GM21576 (cell line): ENCODE measurements around the gene CRLF2.
"Not testable (repeated sequence)": the region's sequence is repeated elsewhere in the genome, so short reads cannot be mapped to it uniquely, and the experiment has no call there.

Experiments used
- ATAC-seq: cut with Tn5 transposase; IDR thresholded peaks from one replicate; pipeline ENCODE4 v1.9.1; 2021; ENCODE audit warnings: mild to moderate bottlenecking, moderate library complexity; ENCODE audit not compliant: unreplicated experiment

The CRLF2 gene

DNA sequence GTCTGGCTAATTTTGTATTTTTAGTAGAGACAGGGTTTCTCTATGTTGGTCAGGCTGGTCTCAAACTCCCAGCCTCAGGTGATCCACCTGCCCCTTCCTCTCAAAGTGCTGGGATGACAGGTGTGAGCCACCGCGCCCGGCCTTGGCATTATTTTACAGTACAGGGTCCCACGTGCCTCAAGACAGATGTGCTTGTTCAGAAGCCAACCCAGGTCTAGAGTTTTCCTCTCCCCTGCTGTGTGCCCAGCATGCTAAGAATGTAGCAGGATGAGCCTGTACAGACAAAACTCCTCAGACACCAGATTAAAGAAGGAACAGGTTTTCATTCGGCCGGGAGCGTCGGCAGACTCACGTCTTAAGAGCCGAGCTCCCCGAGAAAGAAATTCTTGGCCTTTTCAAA is 42.2 kb downstream of the CRLF2 start:
- no peak for ATAC-seq

DNA sequence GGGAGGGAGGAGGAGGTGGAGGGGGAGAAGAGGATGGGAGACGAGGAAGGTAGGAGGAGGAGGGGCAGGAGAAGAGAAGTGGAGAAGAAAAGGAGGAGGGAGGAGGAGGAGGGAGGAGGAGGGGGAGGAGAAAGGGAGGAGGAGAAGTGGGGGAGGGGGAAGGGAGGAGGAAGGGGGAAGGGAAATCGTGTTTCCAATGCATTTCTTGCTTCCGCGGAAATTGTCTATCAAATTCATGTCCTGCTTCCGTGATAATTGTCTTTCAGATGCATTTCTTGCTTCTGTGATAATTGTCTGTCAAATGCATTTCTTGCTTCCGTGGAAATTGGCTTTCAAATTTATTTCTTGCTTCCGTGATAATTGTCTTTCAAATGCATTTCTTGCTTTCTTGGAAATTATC is 43.3 kb downstream of the CRLF2 start:
- ATAC-seq: no peak

DNA sequence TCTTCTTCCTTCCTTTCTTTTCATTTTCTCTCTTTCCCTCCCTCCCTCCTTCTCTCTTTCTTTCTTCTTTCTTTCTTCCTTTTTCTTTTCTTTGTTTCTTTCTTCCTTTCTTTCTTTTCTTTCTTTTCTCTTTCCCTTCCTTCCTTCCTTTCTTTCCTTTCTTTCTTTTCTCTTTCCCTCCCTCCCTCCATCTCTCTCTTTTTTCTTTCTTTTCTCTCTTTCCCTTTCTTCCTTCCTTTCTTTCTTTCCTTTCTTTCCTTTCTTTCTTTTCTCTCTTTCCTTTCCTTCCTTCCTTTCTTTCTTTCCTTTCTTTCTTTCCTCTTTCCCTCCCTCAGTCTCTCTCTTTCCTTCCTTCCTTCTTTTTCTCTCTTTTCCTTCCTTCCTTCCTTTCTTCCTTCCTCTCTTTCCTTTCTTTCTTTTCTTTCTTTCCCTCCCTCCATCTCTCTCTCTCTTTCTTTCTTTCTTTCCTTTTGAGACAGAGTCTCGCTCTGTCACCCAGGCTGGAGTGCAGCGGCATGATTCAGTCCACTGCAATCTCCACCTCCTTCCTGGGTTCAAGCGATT is 44.4 kb downstream of the CRLF2 start:
- ATAC-seq: no peak

DNA sequence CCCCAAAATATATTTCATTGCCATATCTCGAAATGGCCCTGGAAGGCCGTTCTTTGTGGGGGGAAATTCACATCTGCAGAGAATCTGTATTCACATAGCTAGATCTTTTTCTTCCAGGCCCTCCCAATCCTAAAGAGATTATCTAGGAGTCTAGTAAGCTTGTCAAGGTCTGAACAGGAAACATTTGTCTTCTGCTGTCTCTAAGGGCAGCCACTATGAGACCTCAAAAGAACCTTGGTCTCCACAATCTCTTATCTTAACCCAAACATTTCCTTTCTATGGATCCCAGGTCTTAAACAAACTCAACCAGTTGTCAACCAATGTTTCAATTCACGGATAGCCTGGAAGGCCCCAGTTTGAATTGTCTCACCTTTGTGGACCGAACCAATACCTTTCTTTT is 45.0 kb downstream of the CRLF2 start:
- ATAC-seq: no peak

DNA sequence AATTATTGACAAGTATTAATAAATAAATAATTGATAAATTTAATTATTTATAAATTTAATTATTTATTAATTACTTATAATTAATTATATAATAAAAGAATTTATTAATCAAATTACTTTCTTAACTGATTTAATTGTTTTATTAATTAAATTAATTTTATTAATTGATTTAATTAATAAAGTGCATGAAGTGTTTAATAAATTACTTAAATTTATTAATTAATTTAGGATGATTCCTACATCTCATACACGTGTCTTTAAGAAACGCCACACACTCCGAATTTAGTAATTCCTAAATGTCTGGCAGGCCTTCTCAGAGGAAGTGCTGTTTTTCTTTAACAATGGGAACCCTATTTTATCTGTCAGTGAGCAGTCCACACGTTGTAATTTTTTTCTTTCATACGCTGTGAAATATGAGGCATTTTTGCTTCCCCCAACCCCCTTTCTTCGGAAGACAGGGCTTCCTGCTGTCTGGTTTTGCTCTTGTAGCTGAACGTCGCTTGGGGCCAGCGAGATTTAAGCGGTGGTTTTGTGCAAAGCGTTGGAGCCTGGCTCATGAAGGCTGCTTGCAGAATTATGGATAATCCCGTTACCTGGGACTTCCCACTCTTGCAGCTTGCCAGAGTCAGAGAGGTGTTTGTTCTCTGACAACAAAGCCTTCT is 46.8 kb downstream of the CRLF2 start:
- no peak for ATAC-seq

DNA sequence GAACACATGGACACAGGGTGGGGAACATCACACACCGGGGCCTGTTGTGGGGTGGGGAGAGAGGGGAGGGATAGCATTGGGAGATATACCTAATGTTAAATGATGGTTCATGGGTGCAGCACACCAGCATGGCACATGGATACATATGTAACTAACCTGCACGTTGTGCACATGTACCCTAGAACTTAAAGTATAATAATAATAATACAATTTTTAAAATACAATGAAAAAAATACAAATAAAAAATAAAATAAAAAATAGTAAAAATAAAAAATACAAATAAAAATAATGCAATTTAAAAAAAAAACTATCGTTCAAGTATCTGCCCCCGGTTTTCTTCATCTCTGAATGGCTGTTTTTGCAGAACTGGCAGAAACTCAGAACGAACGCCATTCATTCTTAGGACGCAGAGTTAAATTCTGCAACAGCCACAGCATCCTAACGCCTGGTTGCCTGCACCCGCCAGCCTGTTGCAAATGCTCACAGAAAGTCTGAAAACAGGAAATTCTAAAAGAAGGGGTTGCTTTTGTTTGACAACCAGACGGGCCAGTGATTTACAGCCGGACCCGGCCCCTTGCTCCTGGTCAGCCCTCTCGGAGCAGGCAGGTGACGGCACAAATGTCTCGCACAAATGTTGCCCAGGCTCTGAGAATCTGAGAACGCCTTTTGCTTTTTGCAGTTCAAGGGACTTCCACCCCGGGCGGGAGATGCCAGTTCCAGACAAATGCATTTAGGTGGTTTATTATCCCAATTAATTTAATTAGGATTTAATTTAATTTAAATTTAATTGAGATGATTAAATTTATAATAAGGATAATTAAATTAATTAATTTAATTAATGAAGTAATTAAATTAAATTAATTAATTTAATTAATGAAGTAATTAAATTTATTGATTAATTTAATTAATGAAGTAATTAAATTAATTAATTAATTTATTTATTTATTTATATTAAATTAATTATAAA is 47.8 kb downstream of the CRLF2 start:
- no peak for ATAC-seq

DNA sequence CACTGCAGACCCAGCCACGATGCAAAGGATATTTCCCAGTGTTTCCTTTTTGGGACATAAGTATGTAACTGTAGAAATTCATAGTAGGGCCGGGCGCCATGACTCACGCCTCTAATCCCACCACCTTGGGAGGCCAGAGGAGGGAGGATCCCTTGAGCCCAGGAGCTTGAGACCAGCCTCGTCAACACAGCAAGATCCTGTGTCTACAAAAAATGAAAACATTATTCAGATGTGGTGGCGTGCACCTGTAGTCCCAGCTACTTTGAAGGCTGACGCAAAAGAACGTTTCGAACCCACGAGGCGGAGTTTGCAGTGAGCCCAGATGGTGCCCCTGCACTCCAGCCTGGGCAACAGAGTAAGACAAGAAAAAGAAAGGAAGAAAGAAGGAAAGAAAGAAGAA is 49.2 kb downstream of the CRLF2 start:
- ATAC-seq: no peak

DNA sequence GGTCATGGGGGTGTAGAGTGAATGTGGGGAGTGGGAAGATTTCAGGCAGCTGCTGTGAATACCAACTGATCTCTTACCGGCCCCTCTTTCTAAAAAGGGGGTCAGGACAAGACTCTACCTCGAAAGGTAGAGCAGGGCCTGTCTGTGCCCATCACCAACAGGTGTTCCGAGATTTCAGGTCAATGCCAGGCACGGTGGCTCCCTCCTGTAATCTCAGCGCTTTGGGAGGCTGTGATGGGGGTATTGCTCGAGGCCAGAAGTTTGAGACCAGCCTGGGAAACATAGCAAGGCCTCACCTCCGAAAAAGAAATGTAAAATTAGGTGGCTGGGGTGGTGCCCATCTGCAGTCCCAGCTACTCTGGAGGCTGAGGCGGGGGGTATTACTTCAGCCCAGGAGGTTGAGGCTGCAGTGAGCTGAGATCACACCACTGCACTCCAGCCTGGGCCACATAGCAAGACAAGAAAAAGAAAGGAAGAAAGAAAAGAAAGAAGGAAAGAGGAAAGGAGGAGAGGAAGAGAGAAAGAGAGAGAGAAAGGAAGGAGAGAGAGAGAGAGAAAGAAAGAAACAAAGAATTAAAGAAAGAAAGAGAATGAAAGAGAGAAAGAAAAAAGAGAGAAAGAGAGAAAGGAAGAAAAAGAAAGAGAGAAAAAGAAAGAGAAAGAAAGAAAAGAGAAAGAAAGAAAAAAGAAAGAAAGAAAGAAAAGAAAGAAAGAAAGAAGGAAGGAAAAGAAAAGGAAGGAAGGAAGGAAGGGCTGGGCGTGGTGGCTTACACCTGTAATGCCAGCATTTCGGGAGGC is 50.1 kb downstream of the CRLF2 start:
- no peak for ATAC-seq

DNA sequence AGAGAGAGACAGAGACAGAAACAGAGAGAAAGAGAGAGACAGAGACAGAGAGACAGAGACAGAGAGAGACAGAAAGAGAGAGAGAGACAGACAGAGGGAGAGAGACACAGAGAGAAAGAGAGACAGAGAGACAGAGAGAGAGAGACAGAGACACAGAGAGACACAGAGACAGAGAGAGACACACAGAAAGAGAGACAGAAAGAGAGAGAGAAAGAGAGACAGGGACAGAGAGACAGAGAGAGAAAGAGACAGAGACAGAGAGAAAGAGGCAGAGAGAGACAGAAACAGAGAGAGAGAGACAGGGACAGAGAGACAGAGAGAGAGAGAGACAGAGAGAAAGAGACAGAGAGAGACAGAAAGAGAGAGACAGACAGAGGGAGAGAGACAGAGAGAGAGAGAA is 52.9 kb downstream of the CRLF2 start:
- ATAC-seq: no peak

DNA sequence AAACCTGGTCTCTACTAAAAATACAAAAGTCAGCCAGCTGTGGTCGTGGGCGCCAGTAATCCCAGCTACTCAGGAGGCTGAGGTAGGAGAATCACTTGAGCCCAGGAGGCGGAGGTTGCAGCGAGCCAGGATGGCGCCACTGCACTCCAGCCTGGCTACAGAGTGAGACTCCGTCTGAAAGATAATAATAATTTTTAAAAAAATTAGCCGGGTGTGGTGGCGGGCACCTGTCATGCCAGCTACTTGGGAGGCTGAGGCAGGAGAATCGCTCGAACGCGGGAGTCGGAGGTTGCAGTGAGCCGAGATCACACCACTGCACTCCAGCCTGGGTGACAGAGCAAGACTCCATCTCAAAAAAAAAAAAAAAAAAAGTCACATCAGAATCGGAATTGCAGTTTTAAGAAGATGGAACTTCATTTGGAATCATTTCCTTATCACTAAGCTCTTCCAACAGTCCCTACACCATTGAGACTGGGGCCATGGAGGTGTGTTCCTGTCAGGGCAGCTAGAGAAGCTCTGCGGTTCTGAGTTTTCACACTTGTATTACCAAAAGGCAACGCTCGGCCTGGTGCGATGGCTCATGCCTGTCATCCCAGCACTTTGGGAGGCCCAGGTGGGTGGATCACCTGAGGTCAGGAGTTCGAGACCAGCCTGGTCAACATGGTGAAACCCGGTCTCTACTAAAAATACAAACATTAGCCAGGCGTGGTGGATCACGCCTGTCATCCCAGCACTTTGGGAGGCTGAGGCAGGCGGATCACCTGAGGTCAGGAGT is 55.6 kb downstream of the CRLF2 start:
- not testable (repeated sequence) for ATAC-seq

DNA sequence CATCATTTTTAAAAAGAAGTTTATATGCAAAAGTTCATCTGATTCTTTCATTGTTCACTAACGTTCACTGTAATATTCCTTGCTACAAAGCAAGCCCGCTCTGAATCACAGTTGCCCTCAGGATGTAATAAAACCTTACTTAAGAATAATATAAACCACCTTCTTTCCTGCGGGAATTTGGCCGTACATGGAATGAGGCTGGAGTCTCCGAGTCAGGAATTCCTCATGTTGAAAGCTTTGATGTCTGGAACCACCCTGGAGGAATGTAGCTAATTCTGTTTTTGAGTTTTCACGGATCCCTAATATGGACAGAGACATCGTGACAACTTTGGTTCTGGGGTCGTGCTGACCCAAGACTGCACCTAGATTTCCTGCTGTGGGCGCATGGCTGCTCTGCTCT is 58.5 kb downstream of the CRLF2 start:
- no peak for ATAC-seq

DNA sequence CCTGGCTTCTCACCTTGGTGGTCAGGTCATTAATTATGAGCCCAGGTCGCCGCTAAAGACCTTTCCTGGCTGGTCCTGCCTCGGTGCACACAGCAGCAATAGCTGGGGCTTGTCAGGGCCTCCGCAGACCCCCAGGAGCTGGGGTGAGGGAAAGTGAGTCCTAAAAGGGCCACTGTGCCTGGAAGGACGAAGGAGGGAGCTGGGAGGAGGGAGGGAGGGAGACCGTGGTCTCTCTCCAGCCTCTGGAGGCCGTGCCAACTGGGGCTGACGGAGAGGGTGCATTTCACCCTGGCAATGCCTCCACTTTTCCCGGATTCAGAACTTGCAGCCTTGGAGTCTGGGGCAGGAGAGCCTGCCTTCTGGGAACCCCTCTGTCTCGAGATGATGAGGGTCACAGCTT is 60.4 kb downstream of the CRLF2 start:
- ATAC-seq: no peak

DNA sequence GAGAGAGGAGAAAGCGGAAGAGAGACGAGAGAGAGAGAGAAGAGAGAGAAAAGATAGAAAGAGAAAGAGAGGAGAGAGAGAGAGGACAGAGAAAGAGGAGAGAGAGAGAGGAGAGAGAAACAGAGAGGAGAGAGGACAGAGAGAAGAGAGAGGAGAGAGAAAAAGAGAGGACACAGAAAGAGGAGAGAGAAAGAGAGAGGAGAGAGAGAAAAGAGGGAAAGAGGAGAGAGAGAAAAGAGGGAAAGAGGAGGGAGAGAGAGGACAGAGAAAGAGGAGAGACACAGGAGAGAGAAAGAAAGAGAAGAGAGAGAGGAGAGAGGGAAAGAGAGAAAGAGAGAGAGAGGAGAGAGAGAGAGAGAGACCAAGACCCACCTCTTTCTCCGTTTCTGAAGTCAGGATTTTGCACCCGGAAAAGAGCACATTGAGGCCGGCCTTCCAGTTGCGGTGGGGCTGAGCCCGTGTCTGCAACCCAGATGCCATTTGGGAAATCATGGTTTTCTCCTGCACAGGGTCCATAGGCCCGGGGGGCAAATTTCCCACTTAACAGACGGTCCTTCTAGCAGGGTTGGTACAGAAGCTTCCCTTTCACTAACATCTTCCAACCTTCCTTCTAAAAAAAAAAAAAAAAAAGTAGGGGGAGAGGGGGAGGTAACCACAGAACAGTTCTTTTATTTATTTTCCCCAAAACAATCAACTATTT is 60.9 kb downstream of the CRLF2 start:
- ATAC-seq: no peak

DNA sequence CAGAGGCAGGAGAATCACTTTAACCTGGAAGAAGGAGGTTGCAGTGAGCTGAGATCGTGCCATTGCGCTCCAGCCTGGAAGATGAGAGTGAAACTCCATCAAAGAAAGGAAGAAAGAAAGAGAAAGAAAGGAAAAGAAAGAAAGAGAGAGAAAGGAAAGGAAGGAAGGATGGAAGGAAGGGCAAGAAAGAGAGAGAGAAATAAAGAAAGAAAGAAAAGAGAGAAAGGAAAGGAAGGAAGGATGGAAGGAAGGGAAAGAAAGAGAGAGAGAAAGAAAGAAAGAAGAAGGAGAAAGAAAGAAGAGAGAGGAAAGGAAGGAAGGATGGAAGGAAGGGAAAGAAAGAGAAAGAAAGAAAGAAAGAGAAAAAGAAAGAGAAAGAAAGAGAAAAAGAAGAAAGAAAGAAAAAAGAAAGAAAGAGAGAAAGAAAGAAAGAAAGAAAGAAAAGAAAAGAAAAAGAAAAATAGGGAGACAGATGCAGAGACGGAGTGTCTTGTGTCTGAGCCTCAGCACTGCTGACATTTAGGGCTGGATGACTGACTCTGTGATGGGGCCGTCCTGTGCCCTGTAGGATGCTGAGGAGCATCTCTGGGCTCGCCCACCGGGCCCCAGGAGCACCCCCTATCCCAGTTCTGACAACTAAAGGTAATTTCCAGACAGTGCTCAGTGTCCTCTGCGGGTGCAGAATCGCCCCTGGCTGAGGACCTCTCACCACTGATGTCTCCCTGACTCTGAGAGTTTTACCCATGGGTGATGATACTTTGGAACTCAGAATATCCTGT is 61.7 kb downstream of the CRLF2 start:
- ATAC-seq: no peak

DNA sequence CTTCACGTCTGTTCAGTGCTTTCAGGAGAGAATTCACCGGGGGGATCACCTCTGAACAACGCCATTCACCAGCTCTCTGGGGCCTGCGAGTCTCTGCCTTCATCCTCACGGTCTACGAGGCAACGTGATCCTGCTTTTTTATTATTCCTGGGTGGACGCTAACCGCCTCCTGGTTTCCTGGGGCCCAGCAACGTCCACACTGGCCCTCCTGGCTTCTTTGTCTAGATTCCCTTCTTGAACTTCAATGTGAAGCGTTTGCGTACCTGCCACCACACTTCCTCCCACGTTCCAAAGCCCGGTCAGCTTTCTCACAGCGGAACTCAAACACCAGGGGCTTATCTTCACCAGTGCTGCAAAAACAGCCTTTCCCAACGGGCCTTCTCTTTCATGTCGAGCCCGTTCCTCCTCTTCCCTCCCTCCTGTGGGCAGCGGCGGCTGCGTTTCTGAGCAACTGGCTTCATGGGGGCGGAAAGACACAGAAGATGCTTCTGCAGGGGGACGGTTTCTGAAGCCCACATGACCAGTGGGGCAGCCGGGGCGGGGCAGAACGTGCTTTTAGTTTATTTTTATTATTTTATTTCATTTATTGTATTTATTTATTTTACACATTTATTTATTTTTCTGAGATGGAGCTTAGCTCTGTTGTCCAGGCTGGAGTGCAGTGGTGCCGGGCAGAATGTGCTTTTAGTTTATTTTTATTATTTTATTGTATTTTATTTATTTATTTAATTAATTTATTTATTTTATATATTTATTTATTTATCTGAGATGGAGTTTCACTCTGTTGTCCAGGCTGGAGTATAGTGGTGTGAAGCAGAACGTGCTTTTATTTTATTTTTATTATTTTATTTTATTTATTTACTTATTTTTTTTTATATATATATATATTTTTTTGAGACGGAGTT is 64.6 kb downstream of the CRLF2 start:
- no peak for ATAC-seq

DNA sequence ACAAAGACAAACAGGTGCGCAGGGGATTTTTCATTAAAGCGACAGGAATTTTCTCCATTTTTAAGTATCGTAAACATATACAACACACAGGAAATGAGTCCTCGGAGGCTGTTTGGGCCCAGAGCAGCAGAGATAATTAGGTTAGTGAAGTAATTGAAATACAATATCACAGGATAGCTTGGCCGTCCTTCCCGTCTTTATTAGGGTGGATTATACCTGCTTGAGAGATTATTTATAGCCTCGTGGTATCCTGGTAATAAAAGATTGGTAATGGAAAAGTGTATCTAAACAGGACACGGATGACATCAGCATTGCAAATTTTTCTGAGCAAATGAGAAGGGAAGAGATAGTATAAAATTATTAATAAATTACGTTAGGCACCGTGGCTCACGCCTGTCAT is 68.2 kb downstream of the CRLF2 start:
- no peak for ATAC-seq
